Stimulated activated CD4-positive, alpha-beta T cell treated with anti-CD3 and anti-CD28 coated beads, Interleukin-1b, Interleukin-23, amount 100 ng/mL, for 4 hours (primary cell): Measurements from ENCODE around the gene TEX54.
"Not testable (repeated sequence)": the region's sequence is repeated elsewhere in the genome, so short reads cannot be mapped to it uniquely, and the experiment has no call there.

Source experiments
- DNase-seq, 2 donors: peaks; one replicate each; pipeline ENCODE4 v3.0.0-alpha.2; 2020; ENCODE audit warnings: low read depth in 2 of 2

TEX54 gene

DNA sequence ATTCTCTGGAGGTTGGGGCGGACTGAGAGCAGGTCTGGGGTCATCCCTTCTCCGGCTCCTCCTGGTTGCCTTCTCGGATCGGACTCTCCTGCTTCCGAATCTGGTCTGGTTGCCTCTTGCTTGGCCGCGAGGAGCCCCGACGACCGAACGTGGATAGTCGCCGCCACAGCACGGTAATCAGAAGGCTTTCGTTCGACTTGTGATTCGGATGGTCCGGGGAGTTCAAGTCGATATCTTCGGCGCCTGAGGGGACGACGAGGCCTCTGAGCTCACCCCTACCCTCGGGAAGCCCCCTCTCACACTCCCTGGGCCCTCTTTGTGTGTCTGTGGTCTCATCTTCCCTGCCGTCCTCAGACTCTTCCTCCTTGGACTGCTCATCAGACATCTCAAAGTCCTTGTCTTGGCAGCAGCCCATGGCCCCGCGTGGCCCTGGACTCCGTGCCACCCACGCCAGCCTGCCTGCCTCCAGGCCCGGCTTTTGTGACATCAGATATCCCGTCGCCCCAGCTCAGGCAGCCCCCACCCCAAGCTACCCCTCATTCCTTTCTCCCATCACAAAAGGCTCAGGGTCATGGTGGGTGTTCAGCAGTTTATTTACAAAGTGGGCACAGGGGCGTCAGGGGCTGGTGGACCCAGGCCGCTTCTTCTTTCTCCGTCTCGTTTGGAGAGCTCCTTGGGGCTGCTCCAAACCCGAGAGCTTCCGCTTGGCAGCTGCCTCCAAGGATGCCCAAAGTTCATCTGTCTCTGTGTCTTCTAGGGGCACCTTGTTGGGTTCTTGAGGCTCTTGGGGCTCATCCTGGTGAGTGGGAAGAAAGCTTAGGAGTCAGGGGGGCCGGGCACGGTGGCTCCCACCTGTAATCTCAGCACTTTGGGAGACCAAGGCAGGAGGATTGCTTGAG lies at the start of gene TEX54:
TEX54 (minus strand) TSS at position 506 of the 899 bp plus-strand sequence.
- DNase-seq: no peak

DNA sequence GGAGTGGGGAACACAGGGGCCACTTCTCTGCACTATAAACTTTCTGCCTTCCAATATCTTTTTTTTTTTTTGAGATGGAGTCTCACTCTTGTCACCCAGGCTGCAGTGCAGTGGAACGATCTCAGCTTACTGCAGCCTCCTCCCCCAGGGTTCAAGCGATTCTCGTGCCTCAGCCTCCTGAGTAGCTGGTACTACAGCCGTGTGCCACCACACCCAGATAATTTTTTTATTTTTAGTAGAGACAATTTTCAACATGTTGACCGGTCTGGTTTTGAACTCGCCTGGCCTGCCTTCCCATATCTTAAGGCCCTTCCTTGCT lies 49.7 kb upstream of the TEX54 start:
- DNase-seq: no peak

DNA sequence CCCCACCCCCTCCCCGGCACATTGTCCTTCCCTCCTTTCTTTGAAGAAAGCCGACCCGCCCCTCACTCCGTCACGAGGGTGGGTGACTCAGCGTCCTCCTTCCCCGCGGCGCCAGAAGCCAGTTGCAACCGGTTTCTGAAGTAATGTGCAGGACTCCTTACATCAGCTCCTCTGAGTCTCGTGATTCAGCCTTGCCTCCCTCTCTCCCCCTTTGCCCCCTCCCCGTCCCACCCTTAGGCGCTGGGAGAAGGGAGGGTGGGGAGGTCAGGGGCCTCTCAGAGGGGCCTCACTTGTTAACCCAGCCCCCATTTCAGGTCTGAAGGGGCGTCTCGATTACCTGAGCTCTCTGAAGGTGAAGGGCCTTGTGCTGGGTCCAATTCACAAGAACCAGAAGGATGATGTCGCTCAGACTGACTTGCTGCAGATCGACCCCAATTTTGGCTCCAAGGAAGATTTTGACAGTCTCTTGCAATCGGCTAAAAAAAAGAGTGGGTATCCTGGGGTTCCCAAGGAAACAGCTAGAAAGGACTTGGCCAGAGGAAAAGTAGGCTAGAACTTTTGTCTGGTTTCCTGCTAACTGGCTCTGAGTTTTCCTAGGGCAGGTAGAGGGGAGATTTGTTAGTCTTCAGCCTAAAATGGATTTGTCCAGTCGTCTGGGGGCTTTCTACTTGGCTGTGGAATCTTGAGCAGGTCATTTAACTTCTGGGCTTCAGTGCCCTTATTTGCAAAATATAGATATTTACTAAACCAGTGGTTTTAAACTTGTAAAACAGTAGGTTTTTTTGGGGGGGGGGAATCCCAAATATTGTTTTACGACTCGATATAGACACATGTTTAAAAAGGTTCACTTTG lies 49.2 kb upstream of the TEX54 start:
- DNase-seq: peak; percentile 87 to 91

DNA sequence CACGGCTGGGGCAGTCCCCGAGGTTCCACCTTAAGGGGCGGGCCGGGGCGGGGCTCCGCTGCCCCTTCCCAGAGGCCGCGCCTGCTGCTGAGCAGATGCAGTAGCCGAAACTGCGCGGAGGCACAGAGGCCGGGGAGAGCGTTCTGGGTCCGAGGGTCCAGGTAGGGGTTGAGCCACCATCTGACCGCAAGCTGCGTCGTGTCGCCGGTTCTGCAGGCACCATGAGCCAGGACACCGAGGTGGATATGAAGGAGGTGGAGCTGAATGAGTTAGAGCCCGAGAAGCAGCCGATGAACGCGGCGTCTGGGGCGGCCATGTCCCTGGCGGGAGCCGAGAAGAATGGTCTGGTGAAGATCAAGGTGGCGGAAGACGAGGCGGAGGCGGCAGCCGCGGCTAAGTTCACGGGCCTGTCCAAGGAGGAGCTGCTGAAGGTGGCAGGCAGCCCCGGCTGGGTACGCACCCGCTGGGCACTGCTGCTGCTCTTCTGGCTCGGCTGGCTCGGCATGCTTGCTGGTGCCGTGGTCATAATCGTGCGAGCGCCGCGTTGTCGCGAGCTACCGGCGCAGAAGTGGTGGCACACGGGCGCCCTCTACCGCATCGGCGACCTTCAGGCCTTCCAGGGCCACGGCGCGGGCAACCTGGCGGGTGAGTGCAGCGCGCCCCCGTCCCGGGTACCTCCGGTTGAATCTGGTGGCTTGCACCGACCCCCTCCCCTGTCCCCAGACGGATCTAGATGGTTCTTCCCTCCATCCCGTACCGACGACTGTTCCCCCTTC lies 48.4 kb upstream of the TEX54 start, which contains the start of gene SLC3A2:
SLC3A2 (plus strand) TSS at position 94 of the 776 bp plus-strand sequence; CDS start at position 222, 128 bp downstream.
- DNase-seq: peak; percentile 80 to 84

DNA sequence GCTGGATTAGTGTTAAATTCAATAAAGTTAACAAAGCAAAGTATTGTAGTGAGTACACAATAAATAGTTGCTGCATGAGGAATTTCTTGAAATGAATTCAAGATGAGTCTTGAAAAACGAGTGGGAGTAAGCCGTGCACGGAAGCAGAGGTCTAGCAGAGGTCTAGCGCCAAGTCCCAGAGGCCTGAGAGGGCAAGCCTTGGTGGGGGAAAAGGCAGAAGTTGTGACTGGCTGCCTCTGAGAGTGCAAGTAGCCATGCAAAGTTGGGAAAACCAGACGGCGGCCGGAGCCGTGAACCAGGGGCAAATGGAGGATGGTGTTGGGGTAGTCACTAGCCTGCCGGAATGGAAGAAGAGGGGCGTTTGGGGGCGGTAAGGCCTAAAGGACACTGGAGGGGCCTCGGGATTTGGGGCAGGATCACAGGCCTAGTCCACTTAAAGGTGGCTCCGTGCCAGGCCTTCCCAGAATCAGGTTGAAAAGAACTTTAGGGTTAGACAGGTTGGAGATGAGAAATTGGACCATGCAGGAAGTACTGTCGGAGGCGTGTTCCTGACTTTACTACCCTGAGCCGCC lies 47.7 kb upstream of the TEX54 start:
- DNase-seq: no peak

DNA sequence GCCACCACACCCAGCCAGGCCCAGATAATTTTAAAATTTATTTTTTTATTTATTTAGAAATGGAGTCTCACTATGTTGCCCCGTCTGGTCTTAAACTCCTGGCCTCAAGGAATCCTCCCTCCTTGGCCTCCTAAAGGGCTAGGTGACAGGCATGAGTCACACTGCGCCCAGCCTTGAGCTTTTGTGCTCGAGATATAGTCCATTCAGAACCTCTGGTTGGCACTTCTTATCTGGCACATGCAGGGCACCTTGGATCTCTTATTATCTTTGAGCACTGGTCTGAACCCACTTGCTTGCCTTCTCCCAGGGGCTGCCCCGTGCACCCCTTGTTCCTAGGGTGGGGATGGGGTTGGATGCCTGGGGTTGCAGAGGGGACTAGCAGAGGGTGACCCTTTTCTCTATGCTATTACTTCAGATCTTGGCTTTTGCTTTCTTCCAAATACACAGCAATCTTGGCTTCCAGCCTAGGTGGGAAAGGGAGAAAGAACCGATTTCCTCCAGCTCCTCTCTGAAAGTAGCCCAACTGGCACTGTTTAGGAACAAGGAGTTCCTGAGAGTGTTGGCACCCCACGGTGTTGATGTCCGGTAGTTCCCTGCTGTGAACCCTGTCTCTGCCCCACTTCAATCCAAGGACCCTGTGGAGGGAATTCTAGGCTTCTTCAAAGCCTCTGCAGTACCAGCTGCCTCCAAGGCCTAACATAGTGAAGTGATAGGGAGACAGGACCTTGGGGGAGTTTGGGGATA lies 46.8 kb upstream of the TEX54 start:
- no peak for DNase-seq

DNA sequence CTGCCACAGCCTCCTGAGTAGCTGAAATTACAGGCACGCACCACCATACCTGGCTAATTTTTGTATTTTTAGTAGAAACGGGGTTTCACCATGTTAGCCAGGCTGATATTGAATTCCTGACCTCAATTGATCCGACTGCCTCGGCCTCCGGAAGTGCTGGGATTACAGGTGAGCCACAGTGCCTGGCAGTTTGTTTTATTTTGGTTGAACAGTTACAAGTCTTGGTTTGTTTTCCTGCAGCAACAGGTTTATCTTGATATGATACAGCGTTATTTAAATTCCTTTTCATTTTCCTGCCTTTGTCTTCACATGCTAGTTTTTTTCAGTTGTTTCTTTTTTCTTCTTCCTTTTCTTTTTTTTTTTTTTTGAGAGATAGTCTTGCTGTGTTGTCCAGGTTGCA lies 44.1 kb upstream of the TEX54 start:
- no peak for DNase-seq

DNA sequence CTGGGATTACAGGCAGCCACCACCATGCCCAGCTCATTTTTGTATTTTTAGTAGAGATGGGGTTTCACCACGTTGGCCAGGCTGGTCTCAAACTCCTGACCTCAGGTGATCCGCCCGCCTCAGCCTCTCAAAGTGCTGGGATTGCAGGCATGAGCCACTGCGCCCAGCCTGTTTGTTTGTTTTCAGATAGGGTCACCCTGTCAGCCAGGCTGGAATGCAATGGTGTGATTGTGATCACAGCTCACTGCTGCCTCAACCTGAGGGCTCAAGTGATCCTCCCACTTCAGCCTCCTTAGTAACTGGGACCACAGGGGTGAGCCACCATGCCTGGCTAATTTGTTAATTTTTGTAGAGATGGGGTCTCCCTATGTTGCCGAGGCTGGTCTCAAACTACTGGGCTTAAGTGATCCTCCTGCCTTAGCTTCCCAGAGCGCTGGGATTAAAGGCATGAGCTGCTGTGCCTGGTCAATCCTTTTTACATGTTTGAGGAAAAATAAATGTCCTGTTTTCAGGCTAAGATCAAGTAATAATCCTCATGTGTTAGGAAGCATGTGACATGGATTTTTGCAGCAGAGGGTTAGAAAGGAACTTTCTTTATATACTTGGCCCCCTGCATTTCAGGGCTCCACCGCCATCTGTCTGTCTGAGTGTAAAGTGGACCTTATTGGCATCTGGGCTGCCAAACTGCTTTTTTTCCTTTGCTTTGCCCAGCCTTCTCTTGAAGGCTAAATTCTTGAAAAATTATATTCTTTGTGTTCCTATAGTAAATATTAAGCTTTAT lies 43.2 kb upstream of the TEX54 start:
- DNase-seq: no peak

DNA sequence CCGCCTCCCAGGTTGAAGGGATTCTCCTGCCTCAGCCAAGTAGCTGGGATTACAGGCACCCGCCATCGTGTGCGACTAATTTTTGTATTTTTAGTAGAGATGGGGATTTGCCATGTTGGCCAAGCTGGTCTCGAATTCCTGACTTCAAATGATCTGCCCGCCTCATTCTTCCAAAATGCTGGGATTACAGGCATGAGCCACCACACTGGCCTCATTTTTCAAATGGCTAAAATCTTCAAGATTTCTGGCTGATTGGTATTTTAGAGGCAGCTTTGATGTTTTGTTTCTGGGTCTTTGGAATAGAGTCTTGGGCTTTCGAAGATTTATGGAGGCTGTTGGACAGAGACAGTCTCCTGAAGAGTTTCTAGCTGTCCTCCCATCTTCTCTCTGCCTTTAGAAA lies 42.2 kb upstream of the TEX54 start:
- no peak for DNase-seq

DNA sequence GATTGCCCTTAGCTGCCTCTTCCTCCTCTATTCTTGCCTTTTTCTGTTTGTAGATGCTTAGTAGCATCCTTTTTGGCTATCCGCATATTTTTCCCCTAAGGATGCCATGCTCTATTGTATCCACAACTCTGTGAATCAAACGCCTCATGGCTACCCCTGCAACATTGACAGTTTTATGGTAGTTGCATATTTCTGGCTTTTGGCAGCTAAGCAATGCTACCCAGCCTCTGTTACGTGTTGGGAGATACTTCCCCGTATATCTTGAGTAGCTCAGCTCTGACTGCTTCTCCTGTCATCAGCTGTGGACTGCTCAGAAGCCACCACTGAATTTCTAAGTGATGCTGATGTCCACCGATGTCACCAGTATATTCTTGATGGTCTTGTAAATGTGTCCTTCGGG lies 33.0 kb upstream of the TEX54 start:
- no peak for DNase-seq

DNA sequence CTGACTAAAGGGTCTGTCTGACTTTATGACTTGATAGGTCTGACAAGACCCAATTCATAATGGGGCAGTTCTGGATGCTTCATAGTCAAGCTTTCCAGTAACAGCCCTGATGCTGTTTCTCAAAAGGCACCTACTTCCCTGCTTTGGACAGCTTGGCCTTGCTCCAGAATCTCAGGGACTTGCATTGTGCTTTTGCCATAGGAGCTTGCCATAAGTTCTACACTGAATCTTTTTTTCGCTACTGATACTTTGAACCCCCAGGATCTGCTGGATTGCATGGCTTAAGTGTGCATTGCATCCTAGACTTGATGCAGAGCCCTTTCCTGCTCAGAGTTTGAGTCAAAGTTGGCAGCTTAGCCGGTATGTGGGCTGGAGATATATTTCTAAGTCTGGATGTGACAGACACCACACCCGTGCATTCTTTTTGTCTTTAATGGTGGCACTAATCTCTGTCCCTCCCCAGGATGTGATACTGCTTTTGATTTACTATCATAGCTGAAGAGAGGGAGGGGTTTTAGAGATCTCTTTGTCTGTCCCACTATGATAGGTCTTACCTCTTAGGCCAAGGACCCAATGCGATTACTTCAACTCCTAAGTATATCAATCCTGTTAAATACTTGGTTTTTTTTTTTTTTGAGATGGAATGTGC lies 31.2 kb upstream of the TEX54 start:
- no peak for DNase-seq

DNA sequence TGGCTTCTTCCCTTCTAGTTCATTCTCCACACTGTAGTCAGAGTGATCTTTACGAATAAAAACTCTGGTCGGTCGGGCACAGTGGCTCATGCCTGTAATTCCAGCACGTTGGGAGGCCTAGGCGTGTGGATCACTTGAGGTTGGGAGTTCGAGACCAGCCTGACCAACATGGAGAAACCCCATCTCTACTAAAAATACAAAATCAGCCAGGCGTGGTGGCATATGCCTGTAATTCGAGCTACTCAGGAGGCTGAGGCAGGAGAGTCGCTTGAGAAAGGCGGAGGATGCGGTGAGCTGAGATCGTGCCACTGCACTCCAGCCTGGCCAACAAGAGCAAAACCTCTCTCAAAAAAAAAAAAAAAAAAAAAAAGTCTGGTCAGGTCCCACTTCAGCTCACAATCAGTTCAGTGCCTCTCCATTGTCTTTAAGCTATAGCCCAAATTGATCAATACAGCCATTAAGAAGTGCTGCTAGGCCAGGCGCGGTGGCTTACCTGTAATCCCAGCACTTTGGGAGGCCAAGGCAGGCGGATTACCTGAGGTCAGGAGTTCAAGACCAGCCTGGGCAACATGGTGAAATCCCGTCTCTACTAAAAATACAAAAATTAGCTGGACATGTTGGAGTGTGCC lies 29.0 kb upstream of the TEX54 start:
- DNase-seq: not testable (repeated sequence)

DNA sequence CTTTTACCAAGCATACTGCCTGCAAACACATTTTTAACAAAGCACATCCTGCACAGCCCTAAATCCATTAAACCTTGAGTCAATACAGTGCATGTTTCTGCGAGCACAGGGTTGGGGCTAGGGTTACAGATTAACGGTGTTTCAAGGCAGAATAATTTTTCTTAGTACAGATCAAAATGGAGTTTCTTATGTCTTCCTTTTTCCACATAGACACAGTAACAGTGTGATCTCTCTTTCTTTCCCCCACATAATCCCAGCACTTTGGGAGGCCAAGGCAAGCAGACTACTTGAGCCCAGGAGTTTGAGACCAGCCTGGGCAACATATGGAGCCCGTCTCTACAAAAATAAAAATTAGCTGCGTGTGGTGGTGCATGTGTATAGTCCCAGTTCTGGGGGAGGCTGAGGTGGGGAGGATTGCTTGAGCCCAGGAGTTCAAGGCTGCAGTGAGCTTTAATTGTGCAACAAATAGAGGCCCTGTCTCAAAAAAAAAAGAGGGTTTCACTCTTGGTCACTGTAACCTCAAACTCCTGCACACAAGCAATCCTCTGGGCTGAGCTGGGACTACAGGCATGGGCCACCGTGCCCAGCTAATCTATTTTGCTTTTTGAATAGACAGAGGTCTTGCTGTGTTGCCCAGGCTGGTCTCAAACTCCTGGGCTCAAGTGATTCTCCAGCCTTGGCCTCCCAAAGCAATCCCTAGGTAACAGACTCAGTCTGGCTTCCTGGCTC lies 28.4 kb upstream of the TEX54 start:
- no peak for DNase-seq

DNA sequence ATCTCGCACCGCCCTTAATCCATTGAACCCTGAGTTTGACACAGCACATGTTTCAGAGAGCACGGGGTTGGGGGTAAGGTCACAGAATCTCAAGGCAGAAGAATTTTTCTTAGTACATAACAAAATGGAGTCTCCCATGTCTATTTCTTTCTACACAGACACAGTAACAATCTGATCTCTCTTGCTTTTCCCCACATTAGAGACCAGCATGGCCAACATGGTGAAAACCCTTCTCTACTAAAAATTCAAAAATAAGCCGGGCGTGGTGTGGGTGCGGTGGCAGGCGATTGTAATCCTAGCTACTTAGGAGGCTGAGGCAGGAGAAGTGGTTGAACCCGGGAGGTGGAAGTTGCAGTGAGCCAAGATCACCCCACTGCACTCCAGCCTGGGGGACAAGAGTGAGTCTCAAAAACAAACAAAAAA lies 26.7 kb upstream of the TEX54 start:
- not testable (repeated sequence) for DNase-seq

DNA sequence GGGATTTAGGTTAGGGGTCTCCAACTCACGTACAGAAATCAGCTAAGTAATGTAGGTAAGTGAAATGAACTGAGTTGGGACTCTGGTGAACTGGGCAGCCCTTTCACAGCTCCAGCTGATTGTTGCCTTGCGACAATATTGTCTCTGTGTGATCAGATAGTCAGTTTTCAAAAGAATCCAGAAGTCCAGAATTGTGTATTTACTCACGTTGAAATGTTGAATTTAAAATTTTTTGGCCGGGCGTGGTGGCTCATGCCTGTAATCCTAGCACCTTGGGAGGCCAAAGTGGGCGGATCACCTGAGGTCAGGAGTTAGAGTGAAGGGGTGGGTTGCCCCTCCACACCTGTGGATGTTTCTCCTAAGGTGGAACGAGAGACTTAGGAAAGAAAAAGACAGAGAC lies 25.6 kb upstream of the TEX54 start:
- no peak for DNase-seq

DNA sequence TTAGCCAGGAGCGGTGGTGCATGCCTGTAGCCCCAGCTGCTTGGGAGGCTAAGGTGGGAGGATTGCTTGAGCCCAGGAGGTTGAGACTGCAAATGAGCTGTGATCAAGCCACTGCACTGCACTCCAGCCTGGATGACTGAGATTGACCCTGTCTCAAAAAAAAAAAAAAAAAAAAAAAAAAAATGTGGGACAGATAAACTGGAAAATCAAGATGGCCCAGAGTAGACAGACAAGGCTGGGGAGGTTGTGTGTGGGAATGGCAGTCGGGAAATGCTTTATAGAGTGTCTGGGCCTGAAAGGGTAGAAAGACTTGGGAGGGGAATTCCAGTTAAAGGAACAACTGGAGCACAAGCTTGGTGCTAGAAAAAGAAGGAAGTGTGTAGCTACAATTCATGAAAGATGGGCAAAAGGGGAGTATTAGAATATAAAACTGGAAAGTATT lies 24.9 kb upstream of the TEX54 start:
- no peak for DNase-seq

DNA sequence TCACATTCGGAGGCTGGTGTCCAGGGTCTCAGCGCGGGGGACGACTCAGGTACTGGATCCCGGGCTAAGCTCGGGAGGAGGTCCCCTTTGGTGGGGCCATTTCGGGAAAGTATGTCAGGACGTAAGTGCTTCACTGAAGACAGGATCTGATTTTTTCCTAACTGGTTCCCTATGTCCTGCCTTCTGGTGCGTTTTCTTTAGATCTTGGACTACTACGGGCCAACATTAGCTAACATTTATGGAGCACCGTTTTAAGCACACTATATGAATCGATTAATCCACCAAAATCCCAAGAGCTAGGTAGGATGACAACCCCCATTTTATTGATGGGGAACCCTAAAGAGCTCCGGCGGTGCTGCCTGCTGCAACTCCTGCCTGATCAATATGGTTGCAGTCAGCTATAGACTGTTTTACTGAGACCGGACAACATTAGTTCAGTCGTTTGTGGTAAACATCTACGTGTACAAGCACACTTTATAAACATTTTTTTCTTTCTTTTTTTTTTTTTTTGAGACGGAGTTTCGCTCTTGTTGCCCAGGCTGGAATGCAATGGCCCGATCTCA lies 23.8 kb upstream of the TEX54 start:
- DNase-seq: no peak
